Dermis microvascular lymphatic vessel endothelial cell (primary cell): ENCODE results near the gene RBM47. TPM values are rescaled to one million over a fixed set of nuclear protein-coding genes. Genes with fewer than 3 reads are reported as not detected.
"Not testable (repeated sequence)": the region's sequence is repeated elsewhere in the genome, so short reads cannot be mapped to it uniquely, and the experiment has no call there.

Experiments
- DNase-seq, 2 donors: peaks; one replicate each; pipeline versions ENCODE4 v3.0.0 to v3.0.0-alpha.2; 2010; ENCODE audit warnings: low read depth in 2 of 2
- total RNA-seq: library from RNA; depleted of rRNA; stranded (reverse); fragments of >200 nt; gene quantifications from 2 replicates; pipeline ENCODE4 v1.2.1, GENCODE V29; 2014

RBM47 gene
- total RNA-seq, 1 donor from 2014 or later: under 0.01 TPM

DNA sequence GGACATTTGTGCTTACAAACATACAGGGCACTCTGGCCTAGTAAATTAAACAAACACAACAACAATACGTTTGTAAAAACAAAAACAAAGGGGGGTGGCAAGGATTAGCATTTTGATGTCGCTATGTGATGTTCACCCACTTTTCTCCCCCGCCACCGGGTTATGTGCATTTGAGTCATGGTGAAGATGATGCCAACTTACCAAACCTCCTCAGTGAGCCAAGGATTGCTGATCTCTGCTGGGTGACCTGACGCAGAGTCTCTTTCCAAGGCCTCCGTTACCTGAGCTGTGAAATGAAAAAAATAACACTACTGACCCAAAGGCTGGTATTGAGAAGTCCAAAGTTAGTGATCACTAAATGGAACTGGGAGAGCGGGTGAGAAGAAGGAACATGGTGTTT, 85.4 kb downstream of the RBM47 start:
- DNase-seq: no peak

DNA sequence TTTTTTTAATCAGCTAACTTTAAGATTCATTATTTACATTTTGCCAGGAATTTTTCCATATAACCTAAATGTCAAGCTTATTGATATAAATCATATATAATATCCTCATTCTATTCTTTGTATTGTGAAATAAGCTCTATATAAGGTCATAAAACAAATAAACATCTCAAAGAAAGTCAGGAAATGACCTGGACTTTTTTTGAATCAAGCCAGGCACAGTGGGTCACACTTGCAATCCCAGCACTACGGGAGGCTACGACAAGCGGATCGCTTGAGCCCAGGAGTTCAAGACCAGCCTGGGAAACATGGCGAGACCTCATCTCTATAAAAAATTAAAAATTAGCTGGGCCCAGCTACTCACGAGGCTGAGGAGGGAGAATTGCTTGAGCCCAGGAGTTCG, 88.9 kb downstream of the RBM47 start:
- DNase-seq: no peak

DNA sequence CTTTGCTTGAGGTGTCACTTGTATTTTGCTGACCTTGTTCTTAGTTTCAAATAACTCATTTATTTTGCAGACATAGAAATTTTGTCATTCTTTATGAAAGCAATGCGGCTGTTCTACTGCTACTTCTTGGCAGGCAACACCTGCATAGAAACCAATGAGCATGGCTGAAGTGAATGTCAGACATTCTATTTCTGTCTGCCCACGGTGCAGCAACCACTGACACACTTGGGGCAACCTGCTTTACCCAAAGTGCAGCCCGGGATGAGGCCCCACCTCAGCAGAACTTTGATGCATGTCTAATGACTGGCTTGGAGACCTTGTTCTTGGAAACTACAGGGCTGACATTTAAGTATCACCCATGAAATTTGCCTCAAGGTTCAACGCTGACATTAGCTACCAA, 93.6 kb downstream of the RBM47 start:
- DNase-seq: no peak

DNA sequence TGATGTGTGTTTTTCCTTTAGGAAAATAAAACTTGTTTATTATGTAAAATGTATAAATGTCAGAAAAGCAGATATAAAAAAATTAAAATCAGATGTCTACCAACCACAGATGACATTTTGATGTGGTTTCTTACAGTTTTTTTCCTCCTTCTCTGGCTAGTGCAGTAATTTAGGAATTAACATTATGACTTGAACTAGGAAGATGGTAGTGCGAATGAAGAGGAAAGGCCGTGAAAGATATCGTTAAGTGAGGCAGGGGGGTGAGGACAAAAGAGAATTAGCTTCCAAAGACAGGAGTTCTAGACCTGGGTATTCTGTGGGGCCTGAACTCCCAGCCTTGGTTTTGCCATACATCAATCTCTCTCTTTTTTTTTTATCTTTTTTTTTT, 98.0 kb downstream of the RBM47 start:
- DNase-seq: no peak

DNA sequence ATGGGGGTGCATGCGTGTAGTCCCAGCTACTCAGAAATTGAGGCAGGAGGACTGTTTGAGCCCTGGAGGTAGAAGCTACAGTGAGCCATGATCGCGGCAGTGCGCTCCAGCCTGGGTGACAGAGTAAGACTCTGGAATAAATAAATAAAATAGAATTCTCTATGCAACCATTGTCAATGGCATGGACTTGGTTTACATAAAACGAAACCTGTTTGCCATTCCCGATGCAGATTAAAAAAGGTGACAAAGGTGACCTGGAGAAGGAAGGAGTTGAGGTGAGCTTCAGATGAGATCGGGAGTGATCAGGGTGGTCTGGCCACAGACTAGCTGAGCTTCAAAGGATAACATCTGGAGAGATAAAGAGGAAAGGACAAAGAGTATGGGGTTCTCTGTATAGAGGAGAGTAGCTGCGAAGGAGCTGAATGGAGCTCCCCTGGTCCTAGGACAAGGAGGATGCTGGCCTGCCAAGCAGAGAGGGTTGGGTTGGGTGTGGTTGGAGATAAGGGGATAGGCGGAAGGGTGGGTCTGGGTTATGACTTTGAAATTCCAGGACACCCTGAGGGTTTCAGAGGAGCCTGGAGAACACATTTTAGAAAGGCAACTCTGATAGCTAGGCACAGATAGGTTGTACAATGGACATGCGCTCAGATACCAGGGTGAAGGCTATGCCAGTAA, 98.6 kb downstream of the RBM47 start:
- DNase-seq: no peak

DNA sequence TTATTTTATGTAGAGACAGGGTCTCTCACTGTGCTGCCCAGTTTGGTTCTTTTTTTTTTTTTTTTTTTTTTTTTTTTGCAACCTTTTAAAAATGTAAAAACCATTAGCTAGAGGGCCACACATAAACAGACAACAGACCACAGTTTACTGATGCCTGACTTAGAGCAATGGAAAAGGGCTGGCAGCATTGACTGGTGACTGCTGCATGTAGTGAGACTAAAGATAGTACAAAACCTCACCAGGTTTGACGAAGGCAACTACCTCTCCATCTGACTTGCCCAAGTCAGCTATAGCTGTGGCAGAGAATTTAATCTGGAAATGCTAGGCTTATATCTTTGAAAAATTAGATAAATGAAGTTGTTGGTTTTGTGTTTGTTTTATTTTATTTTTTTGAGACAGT, 102.9 kb downstream of the RBM47 start:
- DNase-seq: no peak

DNA sequence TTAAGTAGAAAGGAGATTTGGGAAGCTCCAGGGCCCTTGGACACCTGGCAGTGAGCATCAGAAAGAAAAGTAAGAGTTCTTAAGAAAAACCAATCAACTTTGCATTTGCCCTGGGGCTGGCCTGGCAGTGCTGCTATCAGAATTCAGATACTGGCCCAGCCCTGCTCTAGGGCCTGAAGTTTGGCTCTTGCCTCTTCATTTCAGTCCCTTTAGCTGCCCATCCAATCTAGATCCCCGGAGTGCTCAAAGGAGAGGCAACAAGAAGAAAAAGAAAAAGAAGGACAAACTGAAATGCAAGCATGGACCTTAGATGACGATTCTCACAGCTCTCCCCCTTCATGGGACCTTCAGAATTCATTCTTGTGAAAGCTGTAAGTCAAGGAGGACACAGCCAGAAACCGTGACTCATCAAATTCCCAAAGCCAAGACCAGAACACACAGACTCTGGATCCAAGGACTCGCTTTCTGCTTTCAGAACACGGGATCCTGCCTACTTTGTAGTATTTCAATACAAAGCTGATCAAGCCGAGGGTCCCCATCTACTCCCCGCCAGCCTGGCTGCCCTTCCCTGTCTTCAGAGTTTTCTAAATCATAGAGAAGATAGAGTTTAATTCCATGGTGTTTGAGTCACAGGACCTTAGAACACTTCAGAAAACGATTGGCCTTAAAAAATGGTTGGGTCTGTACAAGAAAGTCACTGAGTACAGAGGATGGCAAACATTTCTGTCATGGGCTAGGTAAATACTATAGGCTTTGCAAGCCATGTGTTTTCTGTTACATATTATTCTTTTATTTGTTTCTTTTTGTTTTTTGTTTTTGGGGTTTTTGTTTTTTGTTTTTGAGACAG, 103.7 kb downstream of the RBM47 start:
- DNase-seq: no peak

DNA sequence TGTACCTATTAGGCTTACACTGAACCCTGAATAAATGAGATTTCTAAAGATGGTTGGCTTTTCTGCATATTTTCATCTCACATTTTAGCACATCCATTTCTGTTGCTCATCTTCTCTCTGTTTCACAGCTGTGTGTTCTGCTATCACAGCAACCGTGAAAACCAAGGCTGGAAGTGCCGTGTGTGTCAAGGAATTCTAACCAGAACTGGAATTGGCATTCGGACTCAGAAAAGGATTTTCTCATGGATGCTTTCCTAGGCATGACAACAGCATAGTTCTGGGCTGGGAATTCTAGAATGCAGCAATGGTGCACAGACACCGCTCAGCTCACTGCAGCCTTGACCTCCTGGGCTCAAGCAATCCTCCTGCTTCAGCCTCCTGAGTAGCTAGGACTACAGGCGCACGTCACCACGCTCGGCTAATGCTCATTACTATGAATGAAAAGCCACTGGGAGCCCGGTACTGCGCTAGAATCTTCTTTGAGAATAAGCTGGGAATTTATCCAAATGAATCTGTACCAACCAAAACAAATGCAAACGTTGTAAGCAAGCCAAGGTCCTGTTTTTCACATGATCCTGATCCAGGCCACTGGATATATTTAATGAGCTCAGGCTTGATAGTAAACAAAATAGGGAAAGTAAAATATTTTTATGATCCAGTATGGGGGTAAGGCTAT, 105.2 kb downstream of the RBM47 start:
- peak; percentile 9 to 23 for DNase-seq

DNA sequence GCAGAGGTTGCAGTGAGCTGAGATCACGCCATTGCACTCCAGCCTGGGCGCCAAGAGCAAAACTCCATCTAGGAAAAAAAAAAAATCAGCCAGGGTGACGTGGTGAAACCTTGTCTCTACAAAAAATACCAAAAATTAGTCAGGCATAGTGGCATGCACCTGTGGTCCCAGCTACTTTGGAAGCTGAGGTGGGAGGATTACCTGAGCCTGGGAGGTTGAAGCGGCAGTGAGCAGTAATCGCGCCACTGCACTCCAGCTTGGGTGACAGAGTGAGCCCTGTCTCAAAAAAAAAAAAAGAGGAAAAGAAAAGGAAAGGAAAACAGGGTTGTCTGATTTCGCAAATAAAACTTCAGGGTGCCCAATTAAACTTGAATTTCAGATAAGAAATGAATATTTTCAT, 106.1 kb downstream of the RBM47 start:
- no peak for DNase-seq

DNA sequence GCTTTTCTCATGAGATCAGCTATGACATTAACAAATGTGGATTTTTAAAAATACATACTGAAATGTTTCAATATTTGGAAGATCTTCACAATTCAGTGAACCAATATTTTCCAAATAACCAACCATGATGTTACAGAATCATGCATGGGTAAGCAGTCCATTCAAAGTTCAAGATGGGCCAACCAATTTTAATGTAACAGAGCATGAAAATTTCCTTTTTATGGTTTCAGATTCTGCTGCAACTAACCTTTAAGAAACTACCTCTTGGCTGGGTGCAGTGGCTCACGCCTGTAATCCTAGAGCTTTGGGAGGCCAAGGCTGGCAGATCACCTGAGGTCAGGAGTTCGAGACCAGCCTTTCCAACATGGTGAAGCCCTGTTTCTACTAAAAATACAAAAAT, 107.7 kb downstream of the RBM47 start:
- DNase-seq: no peak

DNA sequence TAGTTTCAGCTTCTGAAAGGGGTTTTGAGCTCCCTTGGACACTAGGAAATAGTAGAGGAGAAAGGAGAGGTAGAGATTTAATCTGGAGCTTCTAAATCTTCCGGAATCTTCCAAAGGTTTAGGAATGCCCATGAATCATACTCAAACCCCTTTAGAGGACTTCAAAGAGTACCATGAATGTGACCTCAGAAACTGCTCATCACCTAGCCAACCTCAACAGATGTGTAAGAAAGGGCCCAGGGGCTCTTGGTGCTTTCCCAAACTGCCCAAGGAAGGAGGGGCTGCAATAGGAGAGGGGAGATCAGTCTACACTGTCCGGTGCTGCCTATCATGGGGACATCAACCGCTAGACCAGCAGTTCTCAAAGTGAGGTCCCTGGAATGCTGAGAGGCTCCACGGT, 109.1 kb downstream of the RBM47 start:
- DNase-seq: no peak

DNA sequence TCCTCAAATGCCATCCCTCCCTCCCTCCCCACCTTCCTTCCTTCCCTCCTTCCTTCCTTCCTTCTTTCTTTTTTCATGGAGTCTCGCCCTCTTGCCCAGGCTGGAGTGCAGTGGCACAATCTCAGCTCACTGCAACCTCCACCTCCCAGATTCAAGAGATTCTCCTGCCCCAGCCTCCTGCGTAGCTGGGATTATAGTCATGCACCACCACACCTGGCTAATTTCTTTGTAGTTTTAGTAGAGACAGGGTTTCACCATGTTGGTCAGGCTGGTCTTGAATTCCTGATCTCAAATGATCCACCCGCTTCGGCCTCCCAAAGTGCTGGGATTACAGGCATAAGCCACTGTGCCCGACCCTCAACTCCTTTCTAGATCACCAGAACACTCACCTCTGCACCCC, 112.6 kb downstream of the RBM47 start:
- DNase-seq: not testable (repeated sequence)

DNA sequence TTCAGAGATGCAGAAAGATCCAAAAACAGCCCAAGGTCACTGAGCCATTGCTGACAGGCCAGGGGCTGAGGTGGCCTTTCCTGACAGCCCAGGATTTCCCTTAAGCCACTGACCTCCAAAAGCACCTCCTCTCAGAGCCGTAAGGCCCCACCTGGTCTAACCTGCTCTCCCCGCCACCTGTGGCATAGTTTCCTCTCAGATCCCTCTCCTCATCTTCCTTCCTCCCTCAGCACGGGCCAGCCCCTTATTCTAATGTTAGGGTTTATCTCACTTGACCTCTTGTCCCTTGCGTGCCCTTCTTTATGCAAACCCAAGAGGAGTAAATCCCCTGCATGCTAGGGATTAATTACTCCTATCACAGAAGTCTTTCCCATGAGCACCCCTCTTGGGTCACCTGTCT, 113.0 kb downstream of the RBM47 start:
- DNase-seq: no peak

DNA sequence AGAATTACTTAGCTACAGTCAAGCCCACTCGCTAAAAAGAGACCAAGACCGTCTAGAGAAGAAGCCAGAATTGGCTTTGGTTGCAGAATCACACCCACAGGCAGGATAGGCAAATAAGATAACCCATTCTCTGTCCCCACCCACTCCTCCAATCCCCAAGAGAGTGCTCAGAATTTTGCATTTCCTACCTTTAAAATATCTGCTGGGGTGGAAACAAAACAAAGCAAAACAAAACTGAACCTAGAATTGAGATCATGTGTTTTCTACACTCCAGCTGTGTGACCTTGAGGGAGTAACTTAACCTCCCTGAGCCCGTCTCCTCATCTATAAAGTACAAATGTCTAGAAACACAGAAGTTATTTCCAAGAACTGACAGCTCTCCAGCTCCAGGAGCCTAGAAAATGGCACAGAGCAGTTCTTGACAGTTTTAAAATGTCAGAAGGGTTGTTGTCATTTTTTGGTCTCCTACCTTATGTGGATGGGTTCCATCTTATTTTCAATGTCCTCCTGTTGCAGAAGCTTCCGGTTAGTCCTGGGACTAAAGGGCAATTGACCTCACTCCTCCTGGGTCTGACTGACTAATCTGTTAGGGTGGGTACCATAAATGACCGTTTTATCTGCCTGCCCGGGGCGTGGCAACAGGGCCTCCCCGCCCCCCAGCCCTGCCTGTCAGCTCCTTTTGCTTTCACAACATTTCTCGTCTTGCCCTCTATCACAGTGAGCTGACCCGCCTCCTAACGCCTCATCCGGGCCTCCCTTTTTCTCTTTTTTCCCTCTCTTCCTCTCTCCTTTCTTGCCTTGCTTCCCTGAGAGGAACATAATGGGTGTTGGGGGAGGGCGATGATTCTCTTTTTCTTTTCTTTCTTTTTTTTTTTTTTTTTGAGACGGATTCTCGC, 114.0 kb downstream of the RBM47 start:
- no peak for DNase-seq

DNA sequence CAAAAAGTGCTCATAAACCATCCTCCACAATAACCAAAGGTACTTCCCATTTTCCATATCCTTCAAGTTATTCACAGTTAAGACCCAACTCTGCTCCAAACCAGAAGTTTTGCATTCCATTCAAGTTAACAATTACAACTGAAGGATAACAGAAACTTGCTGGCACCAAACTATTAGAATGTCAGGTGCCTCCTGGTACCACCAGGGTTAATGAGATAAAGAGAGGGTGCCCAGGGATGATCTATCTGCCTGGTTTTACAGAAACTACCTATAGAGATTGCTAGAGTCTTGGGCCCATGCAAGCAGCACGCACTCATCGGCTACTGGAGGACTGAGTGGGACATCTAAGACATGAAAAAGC, 114.6 kb downstream of the RBM47 start:
- no peak for DNase-seq

DNA sequence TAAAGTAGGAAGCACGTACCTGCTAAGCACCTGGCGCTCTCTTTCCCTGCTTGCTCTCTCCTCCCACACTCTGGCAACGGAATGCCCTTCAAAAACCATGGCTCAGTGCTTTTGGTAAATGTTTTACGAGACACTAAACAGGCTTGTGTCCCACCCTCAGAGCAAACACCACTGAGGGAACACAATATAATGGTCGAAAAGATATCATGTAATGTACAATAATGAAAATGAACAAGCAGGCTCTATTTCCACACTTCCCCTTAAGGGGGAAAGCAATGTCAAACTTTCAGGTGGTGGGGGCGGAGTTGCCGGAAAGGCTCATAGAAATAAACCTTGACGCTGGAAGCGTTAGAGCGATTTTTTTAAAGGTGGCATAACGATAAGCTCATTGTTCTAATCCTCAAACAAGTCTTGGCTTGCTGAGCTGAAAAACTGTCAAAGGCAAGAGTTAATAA, 115.1 kb downstream of the RBM47 start:
- DNase-seq: no peak

DNA sequence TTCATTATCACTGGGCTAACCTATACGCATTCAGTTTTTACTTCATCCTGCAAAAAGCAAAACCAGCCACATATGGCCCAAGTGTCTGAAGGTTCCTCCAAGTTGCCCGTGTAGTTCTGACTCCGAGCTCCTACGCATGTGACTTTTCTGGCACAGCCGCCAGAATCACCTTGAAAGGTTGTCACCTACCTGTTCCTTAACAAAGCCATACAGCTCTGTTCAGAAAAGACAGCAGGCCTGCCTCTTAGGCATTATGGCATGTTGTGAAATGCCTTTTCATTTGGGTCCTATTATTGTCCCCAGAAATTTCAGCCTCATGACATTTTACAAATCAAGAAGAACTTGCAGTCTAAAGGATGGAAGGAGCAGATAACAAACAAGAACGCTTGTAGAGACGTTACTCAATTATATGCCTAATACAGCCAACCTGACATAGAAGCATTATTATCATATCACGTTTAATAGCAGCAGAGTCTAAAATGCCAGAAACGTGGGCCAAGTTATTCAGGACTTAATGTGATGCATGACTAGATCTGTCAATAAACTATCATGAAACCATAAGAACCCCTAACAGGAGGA, 118.5 kb downstream of the RBM47 start:
- no peak for DNase-seq

DNA sequence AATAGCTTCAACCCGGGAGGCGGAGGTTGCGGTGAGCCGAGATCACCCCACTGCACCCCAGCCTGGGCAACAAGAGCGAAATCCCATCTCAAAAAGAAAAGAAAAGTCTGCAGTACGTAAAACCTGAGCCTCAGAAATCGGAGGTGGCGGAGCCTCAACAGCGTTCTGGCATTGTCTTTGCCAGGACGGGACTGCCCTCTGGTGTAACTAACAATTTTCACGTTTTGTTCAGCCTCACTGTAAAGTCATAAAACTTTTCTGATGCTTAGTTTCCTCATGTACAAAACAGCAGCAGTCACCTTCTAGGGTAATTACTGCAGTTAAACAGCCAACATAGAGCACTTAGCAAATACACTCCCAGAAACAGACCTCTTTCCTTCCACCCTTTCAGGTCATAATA, 121.7 kb downstream of the RBM47 start:
- DNase-seq: no peak

DNA sequence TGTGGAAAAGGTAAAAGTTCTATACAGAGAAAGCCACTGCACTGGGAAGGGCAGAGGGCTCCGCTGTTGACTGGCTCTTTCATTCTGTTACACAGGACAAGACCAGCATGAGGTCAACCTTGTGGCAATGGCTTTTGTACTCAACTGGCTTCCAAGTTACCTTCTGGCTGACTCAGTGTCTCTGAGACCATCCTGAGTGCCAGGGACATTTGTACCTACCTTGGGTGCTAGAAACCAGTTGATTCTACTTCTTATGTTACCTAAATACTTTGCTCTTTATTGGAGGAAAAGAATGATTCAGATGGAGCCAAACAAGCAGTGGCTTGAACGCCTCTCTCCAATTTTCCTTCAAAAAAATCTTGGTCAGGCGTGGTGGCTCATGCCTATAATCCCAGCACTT, 123.2 kb downstream of the RBM47 start:
- no peak for DNase-seq

DNA sequence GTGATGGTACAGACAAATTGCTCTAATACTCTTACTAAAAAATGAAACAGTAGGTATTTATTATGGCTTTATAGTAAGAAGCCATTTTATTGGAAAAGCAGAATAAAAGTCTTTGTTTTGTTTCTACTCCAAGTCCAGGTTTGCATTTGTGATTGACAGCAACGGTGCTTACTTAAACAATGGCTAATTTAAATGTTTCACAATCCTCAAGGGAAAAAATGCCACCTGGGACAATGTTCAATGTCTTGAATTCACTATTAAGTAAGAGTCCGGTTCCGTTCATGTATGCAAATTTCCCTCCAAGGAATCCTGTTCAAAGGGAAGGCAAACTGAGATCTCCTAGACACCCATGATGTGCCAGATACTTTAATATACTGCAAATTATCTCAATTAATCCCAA, 123.6 kb downstream of the RBM47 start:
- DNase-seq: no peak

DNA sequence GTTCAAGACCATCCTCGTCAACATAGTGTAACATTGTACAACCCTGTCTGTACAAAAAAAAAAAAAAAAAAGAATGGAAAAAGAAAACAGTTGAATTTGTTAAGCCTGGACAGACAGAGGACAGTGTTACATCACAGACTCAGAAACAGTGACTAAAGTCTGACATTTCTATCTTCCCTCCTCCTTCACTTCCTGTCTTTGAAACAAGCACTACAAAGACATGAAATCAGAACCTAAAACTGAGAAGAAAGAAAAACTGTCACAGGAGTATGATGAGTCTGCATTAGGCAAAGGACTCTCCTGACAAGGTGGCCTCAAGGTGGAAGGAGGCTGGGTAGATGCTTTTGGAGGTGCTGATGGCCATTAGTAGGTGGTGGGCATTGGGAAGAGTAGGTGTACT, 126.7 kb downstream of the RBM47 start:
- DNase-seq: no peak
